ENCODE data around the gene AFF3.

The AFF3 gene

GRCh38 chr2:100067784-100068183, 74.6 kb downstream of the AFF3 start:
- no peak for DNase-seq

GRCh38 chr2:100066856-100067255, 75.5 kb downstream of the AFF3 start:
- no peak for DNase-seq

- no peak for DNase-seq
Observed at GRCh38 chr2:100066246-100066645, 76.1 kb downstream of the AFF3 start.

- no peak for DNase-seq
Observed at GRCh38 chr2:100064592-100065428, 77.6 kb downstream of the AFF3 start.

DNA sequence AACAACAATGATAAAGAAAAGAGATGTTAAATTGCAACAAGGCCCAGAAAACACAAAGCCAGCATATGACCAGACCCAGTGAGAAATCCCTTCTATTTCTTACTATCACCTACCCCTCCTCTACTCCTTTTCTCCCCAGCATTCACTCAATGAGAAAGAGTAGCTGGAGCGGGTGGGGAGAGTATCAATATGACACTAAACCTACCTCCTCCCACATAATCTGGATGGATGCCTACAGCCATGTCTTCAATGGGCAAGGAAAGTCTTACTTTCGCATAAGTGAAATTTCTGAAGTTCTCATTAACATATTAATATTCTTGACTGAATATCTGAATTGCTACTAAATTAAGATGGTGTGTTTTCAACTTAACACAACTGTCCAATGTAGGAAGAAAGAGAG, 78.2 kb downstream of the AFF3 start:
- DNase-seq, result no peak

- no peak for DNase-seq
Observed at GRCh38 chr2:100063459-100063953, 78.9 kb downstream of the AFF3 start.

- DNase-seq, result no peak
Observed at GRCh38 chr2:100062336-100062735, 80.1 kb downstream of the AFF3 start.

DNA sequence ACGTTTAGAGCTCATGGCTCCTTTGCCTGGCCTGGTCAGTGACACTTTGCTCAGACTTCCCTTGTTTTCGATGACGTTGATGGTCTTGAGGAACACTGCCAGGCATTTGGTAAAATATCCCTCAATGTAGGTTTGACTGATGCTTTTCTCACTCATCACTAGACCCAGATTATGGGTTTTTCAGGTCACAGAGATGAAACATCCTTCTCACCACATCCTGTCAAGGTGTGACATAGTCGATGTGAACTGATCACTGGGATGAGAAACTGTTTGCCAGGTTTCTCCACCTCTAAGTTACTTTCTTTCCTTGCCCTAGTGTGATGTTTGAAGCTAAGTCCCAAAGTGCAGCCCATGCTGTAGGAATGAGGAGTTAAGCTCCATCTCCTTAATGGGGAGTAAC, 81.5 kb downstream of the AFF3 start:
- DNase-seq, result no peak

DNA sequence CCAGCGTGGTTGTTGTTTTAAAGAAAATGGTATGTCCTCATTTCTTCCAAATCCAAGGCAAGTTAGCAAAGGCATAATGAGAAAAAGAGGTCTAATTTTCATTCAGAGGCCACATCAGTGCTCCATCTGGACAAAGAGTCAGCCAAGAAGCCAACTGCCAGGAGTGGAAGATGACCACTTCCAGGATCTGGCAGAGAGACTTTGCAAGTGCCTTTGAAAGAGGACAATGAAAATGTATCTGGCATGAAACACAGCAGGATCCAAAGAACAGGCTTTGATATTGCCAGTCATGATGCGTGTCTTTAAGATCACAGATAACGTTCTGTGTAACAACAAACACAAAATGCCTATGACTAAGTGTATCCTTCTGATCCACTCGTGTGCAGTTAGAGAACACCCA, 82.8 kb downstream of the AFF3 start:
- DNase-seq, result no peak

- no peak for DNase-seq
Observed at GRCh38 chr2:100057901-100058261, 84.5 kb downstream of the AFF3 start.

- no peak for DNase-seq
Observed at GRCh38 chr2:100054426-100054825, 88.0 kb downstream of the AFF3 start.

DNA sequence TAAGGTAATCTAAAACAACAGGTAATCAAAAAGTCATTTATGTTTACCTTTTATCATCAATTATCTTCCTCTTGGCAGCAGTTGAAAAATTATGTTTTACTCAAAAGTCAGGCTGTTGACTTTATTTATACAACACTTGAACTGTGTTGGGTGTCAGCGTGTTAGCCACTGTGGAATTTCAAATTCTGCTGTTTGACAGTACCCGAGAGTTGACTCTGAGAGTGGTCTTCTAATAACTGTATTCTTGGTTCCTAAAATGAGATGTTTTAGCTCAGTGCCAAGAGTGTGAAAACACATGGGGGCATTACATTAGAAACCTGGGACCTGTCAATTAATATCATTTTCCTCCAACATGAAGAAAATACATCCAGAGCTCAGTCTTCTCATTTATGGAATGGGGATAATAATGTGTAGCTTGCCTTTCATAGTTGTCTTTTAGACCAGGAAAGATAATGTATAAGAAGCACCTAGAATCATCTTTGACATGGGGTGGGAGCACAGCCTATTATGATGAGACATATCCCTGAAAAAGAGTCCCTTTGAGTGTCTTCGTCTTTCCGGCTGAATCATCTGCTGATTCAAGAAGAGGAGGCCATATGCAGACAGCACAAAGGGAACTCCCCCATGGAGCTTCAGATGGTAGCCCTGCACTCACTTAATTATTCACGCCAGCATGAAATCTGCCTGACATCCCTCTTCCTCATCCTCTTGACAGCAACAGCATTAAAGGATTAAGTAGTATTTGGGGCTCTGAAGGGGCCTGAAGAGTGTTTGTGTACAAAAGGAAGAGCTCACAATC, 89.1 kb downstream of the AFF3 start:
- no peak for DNase-seq

DNA sequence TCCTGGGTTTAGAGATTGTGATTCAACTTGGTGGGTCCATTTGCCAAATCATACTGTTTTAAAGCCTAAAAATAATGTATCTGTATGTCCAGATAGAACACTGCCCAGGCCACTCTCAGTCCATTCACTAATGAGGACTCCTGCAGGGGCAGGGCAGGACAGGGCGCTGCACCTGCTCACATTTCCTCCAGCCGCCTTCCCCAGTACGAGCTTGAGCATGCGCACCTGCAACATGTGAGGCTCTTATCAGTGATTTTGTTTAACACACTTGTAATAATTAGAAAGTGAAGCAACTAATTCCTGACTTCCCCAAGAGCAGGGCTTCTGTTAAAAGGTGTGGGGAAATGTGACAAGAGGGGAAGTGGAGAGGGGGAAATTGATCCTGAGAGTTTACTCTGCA, 89.7 kb downstream of the AFF3 start:
- DNase-seq, result peak; percentile 89

- no peak for DNase-seq
Observed at GRCh38 chr2:100051253-100051652, 91.1 kb downstream of the AFF3 start.

GRCh38 chr2:100050685-100051084, 91.7 kb downstream of the AFF3 start:
- DNase-seq, result no peak

DNA sequence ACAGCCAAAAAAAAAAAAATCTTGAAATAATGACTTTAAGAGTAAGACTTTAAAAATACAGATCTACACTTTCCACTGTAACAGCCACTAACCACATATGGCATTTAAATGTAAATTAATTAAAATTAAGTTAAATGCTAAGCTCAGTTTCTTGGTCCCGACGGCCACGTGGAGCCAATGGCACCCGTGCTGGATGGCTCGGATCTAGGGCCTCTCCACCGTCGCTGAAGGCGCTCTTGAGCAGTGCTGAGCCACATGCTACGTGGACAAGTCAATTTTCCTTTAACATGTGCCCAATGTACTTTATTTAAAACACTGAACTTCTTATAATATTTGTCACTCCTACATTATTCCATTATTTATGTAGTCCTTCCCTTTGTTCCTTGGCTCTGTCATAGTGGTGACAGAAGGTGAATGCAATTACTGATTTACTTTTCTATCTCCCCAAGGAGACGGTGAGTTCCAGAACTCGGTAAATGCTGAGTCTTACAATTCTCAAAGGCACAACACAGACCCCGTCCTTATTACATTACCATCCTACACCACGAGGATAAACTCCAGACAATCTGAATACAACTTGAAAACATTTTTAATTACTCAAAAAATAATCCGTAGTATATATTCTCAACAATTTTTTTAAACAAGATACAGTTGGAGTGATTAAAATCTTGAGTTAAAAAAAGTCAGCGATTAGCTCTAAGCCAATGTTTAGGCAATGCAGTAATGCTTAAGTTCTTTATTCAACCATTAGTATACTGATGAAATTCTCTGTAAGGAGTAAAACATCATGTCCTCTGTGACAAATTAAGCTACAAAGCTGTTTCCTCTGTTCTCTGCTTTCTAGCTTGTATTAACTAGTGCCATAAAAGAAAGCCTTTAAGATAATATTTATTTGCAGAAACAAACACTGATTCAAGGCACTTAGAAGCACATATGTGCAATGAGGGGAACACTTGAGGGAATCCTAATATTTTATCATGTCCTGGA, 95.1 kb downstream of the AFF3 start:
- no peak for DNase-seq

DNA sequence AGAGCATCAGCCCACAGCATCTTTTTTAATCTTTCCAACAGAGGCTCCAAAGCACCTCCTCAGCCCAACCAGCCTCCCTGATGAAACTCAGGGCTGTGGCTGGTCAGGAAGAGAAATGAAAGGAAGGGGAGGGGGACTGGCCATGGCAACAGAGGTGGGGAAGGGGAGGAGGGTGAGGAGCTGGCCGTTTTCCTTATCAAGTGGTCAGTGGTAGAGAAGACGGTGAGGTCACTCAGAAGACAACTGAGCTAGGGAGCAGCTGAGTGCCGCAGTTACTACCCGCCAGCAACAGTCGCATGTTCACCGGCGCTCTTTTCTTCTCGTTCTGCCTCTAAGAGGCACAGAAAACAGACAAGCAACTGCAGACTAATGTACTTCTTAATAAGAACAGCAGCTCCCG, 97.4 kb downstream of the AFF3 start:
- no peak for DNase-seq

GRCh38 chr2:100043891-100044255, 98.5 kb downstream of the AFF3 start:
- DNase-seq, result peak; percentile 30

DNA sequence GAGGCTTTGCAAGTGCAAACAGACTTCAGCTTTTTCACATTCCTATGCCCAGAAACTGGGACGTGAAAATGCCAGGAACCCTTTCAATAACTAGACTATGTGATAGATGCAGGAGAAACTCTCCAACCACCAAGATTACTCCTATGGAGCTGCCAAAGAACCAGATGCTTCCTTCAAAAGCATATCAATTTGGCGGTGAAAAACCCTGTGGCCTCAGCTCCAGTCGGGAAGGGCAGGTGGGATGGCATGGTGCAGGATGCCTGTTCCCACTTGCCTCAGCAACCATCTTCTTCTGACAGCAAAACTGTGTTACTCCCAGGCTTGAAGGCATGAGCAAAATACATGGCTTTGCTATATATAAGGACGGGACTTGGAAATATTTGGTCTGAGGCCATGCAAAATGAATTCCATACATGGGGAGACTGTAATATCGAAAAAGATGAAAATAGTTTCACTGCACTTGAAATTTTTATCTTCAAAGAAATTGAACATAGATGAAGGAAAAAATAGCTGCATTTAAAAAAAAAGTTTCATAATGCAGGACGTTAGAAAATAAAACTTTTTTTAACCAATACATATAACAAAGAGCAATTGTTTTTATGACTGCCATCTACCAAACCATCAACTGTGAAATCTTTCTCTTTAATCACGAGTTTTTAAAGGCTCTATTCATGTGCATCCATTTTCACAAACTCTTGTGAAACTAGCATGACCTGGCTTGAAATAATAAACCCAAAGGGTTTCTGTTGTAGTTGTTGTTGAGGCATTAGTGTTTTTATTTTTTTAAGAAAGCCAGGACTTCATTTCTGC, 99.1 kb downstream of the AFF3 start:
- DNase-seq, result no peak

DNA sequence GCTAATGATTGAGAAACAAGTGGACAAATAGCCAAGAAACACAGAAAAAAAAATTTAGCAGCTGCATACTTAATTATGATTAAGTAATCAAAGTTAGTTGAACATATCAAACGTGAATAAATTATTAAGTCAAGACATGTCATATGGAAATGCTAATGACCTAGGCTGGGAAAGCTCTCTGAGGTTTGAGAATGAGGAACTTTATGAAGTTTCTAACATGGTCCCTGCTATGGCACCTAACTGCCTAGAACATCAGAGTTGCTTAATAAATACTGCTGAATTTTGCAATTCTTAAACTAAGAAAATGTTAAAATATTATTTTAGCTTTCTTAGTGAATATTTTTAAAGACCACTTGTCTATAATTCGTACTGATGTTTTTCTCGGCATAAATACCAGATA, 99.8 kb downstream of the AFF3 start:
- DNase-seq, result no peak

- no peak for DNase-seq
Observed at GRCh38 chr2:100041946-100042345, 100.4 kb downstream of the AFF3 start.

- DNase-seq, result no peak
Observed at GRCh38 chr2:100041385-100041784, 101.0 kb downstream of the AFF3 start.
